H1 (cell line): ENCODE results near the gene LYPD1. TPM values are rescaled to one million over a fixed set of nuclear protein-coding genes. Genes with fewer than 3 reads are reported as not detected.

Experiments used
- CTCF ChIA-PET: fragments of 300-600 bp; sonication (Branson Sonifier 250); formaldehyde crosslinking; loops from one replicate; lab custom pipeline; 2021; ENCODE audit not compliant: partially characterized antibody; lab: Charles Lee
- POLR2A ChIA-PET: fragments of 300-600 bp; sonication (Branson Sonifier 250); formaldehyde crosslinking; loops from one replicate; lab custom pipeline; 2021; ENCODE audit warnings: inconsistent platforms; ENCODE audit not compliant: partially characterized antibody; lab: Charles Lee
- DNase-seq, 2 experiments: peaks; one replicate each; pipeline versions ENCODE4 v3.0.0 to v3.0.0-alpha.2; 2010 to 2022; ENCODE audit warnings: low spot score in 2 of 2, low read depth in 1 of 2, mixed read lengths in 1 of 2
- FAIRE-seq: peaks from 2 replicates; lab custom pipeline; 2011; peaks lifted over from hg19 to GRCh38; lab: Jason Lieb, UNC
- H2AFZ ChIP-seq: 2 replicates; pipeline ENCODE4 v1.8.1; 2012; ENCODE audit warnings: low read length, inconsistent platforms
- H2AK5ac ChIP-seq: 2 replicates; pipeline ENCODE4 v1.6.1; 2013; ENCODE audit warnings: low read depth, low read length
- H2BK120ac ChIP-seq: replicated peaks from 2 replicates; pipeline ENCODE3; 2013; ENCODE audit warnings: low read depth, low read length, inconsistent platforms
- H2BK12ac ChIP-seq: 2 replicates; pipeline ENCODE4 v1.6.1; 2013; ENCODE audit warnings: low read depth, low read length
- H2BK15ac ChIP-seq: 2 replicates; pipeline ENCODE4 v1.6.1; 2013; ENCODE audit warnings: low read length
- H2BK20ac ChIP-seq: 2 replicates; pipeline ENCODE4 v1.6.1; 2013; ENCODE audit warnings: low read length
- H2BK5ac ChIP-seq: 2 replicates; pipeline ENCODE4 v1.6.1; 2013; ENCODE audit warnings: low read depth, low read length
- H3K14ac ChIP-seq: 2 replicates; pipeline ENCODE4 v1.6.1; 2013; ENCODE audit warnings: inconsistent platforms; ENCODE audit not compliant: insufficient read length
- H3K18ac ChIP-seq: 2 replicates; pipeline ENCODE4 v1.6.1; 2013; ENCODE audit warnings: low read length; ENCODE audit errors: extremely low read depth
- H3K23ac ChIP-seq: 2 replicates; pipeline ENCODE4 v1.6.1; 2013; ENCODE audit warnings: inconsistent platforms; ENCODE audit not compliant: insufficient read length
- H3K23me2 ChIP-seq: 2 replicates; pipeline ENCODE4 v1.6.1; 2013; ENCODE audit warnings: low read depth, low read length
- H3K27ac ChIP-seq: 2 replicates; pipeline ENCODE4 v1.6.1; 2011; ENCODE audit warnings: low read depth, low read length, inconsistent platforms
- H3K27me3 ChIP-seq, 4 experiments: replicated peaks in 1 of 4; 1 replicate in 1 of 4; 2 replicates in 3 of 4; pipeline versions ENCODE4 v1.6.1 to v1.8.1; 2011 to 2013; ENCODE audit warnings: low read length in 3 of 4, mild to moderate bottlenecking in 3 of 4, inconsistent platforms in 2 of 4, mixed read lengths in 2 of 4, moderate library complexity in 1 of 4; ENCODE audit not compliant: control insufficient read depth in 3 of 4, insufficient read depth in 3 of 4; ENCODE audit errors: extremely low read depth in 1 of 4
- H3K36me3 ChIP-seq, 4 experiments: 2 replicates each; pipeline versions ENCODE4 v1.6.1 to v1.8.1; 2011 to 2013; ENCODE audit warnings: mild to moderate bottlenecking in 4 of 4, low read length in 3 of 4, moderate library complexity in 2 of 4, control low read depth in 1 of 4, inconsistent platforms in 1 of 4; ENCODE audit not compliant: insufficient read depth in 4 of 4, control insufficient read depth in 2 of 4
- H3K4ac ChIP-seq: replicated peaks from 2 replicates; pipeline ENCODE3; 2013; ENCODE audit warnings: low read length, low read depth, mixed read lengths, inconsistent platforms; ENCODE audit not compliant: insufficient read length
- H3K4me1 ChIP-seq, 4 experiments: replicated peaks in 1 of 4; 1 replicate in 1 of 4; 2 replicates in 3 of 4; pipeline versions ENCODE4 v1.6.1 to v1.8.1; 2011 to 2013; ENCODE audit warnings: low read length in 3 of 4, inconsistent platforms in 2 of 4, mixed read lengths in 1 of 4; ENCODE audit not compliant: insufficient read depth in 4 of 4, control insufficient read depth in 3 of 4
- H3K4me2 ChIP-seq, 2 experiments: 2 replicates each; pipeline versions ENCODE4 v1.6.1 to v1.8.1; 2011 to 2013; ENCODE audit warnings: low read depth in 2 of 2, low read length in 2 of 2, control low read depth in 1 of 2, inconsistent platforms in 1 of 2, mild to moderate bottlenecking in 1 of 2; ENCODE audit not compliant: insufficient read depth in 1 of 2
- H3K4me3 ChIP-seq, 4 experiments: fragments of 200-600, 300-600 bp in 1 of 4; sonication (generic), shearing (Covaris generic), sonication (Bioruptor Twin) in 1 of 4; 2 replicates each; pipeline versions ENCODE4 v1.5.1 to v1.8.1; 2011 to 2016; ENCODE audit warnings: low read length in 4 of 4, low read depth in 3 of 4, control low read depth in 2 of 4, inconsistent platforms in 2 of 4, mild to moderate bottlenecking in 2 of 4, mixed read lengths in 1 of 4, moderate library complexity in 1 of 4; ENCODE audit not compliant: insufficient read depth in 2 of 4; ENCODE audit errors: extremely low read depth in 1 of 4
- H3K56ac ChIP-seq: replicated peaks from 2 replicates; pipeline ENCODE3; 2013; ENCODE audit warnings: low read depth, mild to moderate bottlenecking, mixed read lengths, low read length, inconsistent platforms; ENCODE audit not compliant: insufficient read length
- H3K79me1 ChIP-seq: 2 replicates; pipeline ENCODE4 v1.6.1; 2013; ENCODE audit warnings: low read depth, low read length, control low read depth
- H3K79me2 ChIP-seq, 2 experiments: 2 replicates each; pipeline versions ENCODE4 v1.6.1 to v1.8.1; 2012 to 2013; ENCODE audit warnings: low read length in 2 of 2, mild to moderate bottlenecking in 2 of 2, inconsistent platforms in 1 of 2; ENCODE audit not compliant: insufficient read depth in 2 of 2, control insufficient read depth in 1 of 2
- H3K9ac ChIP-seq, 4 experiments: replicated peaks in 1 of 4; 1 replicate in 1 of 4; 2 replicates in 3 of 4; pipeline versions ENCODE4 v1.6.1 to v1.8.1; 2011 to 2013; ENCODE audit warnings: low read depth in 3 of 4, low read length in 3 of 4, control low read depth in 2 of 4, mild to moderate bottlenecking in 2 of 4, moderate library complexity in 2 of 4, inconsistent platforms in 1 of 4; ENCODE audit errors: extremely low read depth in 1 of 4
- H3K9me3 ChIP-seq, 2 experiments: 2 replicates each; pipeline versions ENCODE4 v1.6.1 to v1.8.1; 2012 to 2013; ENCODE audit warnings: mild to moderate bottlenecking in 2 of 2, moderate library complexity in 2 of 2, control low read depth in 1 of 2, inconsistent platforms in 1 of 2, low read depth in 1 of 2, low read length in 1 of 2, mixed read lengths in 1 of 2; ENCODE audit not compliant: insufficient read depth in 2 of 2
- H4K20me1 ChIP-seq, 2 experiments: replicated peaks in 1 of 2; 2 replicates each; pipeline versions ENCODE3 to v1.8.1; 2011 to 2013; ENCODE audit warnings: inconsistent platforms in 2 of 2, low read length in 2 of 2, mild to moderate bottlenecking in 1 of 2; ENCODE audit not compliant: insufficient read depth in 2 of 2, control insufficient read depth in 1 of 2
- H4K5ac ChIP-seq: 2 replicates; pipeline ENCODE4 v1.6.1; 2013; ENCODE audit warnings: low read length, low read depth, mixed read lengths, inconsistent platforms; ENCODE audit not compliant: insufficient read length
- H4K8ac ChIP-seq: 2 replicates; pipeline ENCODE4 v1.8.0; 2013; ENCODE audit warnings: mild to moderate bottlenecking, moderate library complexity, low read length, inconsistent platforms; ENCODE audit not compliant: insufficient read depth; ENCODE audit errors: extremely low read depth
- H4K91ac ChIP-seq: replicated peaks from 2 replicates; pipeline ENCODE3; 2013; ENCODE audit warnings: low read length, mixed read lengths, inconsistent platforms; ENCODE audit not compliant: insufficient read length
- RAD21 ChIP-seq, 2 experiments: IDR thresholded peaks in 1 of 2; conservative IDR thresholded peaks in 1 of 2; 2 replicates each; pipeline ENCODE4 v1.6.1; 2011; ENCODE audit warnings: low read depth in 2 of 2, low read length in 2 of 2, improper control_type of control experiment in 1 of 2, inconsistent platforms in 1 of 2, mild to moderate bottlenecking in 1 of 2, moderate library complexity in 1 of 2
- ZNF274 ChIP-seq: IDR thresholded peaks from 2 replicates; pipeline ENCODE4 v1.7.0; 2012; ENCODE audit warnings: low read length, borderline replicate concordance; ENCODE audit errors: extremely low read depth
- WGBS, 2 experiments: shearing (Covaris generic) in 1 of 2; methylation state at CpG; one replicate each; pipeline versions ENCODE4 v1.1.6 to v1.1.7; 2013 to 2015; ENCODE audit warnings: low lambda C conversion rate in 2 of 2, mixed read lengths in 2 of 2, inconsistent platforms in 1 of 2, low coverage in 1 of 2, missing lambda C conversion rate in 1 of 2; ENCODE audit not compliant: insufficient replicate concordance in 2 of 2, insufficient coverage in 1 of 2, insufficient read length in 1 of 2; ENCODE audit errors: extremely low coverage in 1 of 2, missing lambda C conversion rate in 1 of 2; 5-methylcytosine and 5-hydroxymethylcytosine counted together
- polyA plus RNA-seq, 7 experiments: library from polyadenylated mRNA; depleted of rRNA in 3 of 7; stranded (reverse) in 5 of 7; unstranded in 2 of 7; fragments of >200 nt in 5 of 7; fragments of 200-250 nt in 2 of 7; gene quantifications; 1 replicate in 5 of 7; 2 replicates in 1 of 7; 4 replicates in 1 of 7; pipeline versions ENCODE4 v1.2.1 to v1.2.3, GENCODE V29; 2011 to 2013; ENCODE audit warnings: missing spikeins in 2 of 7, mixed read lengths in 2 of 7
- total RNA-seq: library from RNA; stranded (reverse); fragmentation: NEBNext Ultra II Directional; extraction: Animal tissue kit (Norgen Biotek cat#: 25700); gene quantifications from 2 replicates; pipeline ENCODE4 v1.2.1, GENCODE V29; 2021
- TF ChIP-seq, protein P1 (sequence below), 3 experiments: IDR thresholded peaks; 1 replicate in 2 of 3; 2 replicates in 1 of 3; pipeline versions ENCODE4 v1.5.1 to v1.6.1; 2011; ENCODE audit warnings: low read length in 3 of 3, mild to moderate bottlenecking in 3 of 3, inconsistent platforms in 2 of 3, low read depth in 1 of 3, moderate library complexity in 1 of 3; ENCODE audit not compliant: insufficient read depth in 1 of 3; ENCODE audit errors: control extremely low read depth in 1 of 3

LYPD1 gene
- total and polyA plus RNA-seq, 2 of the 8 experiments (the other 6 are each of a cell fraction or from before 2014, with no cell fraction given): 1.9 to 2.7 TPM

DNA sequence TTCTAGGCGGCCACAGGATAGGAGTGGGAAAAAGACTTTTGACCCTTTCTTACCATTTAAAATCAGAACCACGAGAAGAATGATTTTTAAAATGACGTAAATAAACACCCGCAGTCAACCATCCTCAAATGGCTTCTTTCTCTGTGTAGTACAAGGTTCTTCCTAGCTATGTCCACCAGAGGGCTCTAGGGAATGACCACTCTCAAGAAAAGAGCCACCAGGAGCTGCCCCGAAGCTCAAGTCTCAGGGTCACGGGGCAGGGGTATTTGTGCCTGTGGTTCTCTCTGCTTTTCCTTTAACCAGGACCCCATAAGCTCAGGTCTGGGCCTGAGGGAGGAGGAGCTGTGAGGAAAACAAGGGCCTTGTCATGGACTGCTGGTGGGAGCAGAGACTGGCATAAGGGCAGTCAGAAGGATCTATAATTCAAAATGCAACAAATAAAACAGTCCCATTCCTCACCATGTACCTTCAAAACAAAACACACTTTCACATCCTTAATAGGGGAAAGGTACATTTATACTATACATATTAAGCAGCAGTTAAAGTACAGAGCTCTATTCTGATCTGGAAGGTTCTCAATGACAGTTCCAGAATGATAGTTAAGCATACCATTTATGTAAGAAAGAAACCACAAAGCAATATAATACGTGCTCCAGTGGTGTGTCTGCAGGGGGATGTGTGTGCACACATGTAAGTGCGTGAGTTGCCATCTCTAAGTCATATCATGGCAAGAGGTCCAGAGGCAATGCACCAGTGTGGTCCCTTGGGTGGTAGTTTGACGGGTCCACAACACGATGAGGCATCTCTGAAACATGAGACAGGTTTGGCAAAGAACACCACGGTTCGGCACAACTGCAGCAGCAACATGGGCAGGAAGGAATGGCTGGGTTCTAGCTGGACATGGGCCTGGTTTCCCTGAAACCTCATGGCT lies 18.6 kb downstream of the LYPD1 start:
- no peak overlapping the region for H3K18ac ChIP-seq
- CTCF ChIA-PET: interaction anchor here (0.6 to 3.8 kb wide), 19 partner anchors 9 to 520 kb away, joined by 3 to 11 read pairs (median 3); partner anchors contain the start of gene LYPD1
- WGBS, 2 experiments: 84% methylated on average over 12 of the region's 12 CpGs; no CpG with 5 or more reads in 1 of the 2 experiments

More for the DNA sequence above, 18.6 kb downstream of the LYPD1 start:
- no peak overlapping the region for H2BK5ac ChIP-seq
- no peaks in the 10 kb centered on the region for H3K79me1 ChIP-seq
- no peak overlapping the region for H4K91ac ChIP-seq
- H3K4ac ChIP-seq: no peak overlapping the region
- peak overlapping the region; percentile 20; the same call in 1 of the 2 replicates for H2BK12ac ChIP-seq
- no peaks in the 10 kb centered on the region for H3K23me2 ChIP-seq
- no peak overlapping the region for H3K27ac ChIP-seq
- DNase-seq: no peak
- no peaks in the 10 kb centered on the region; a peak in 1 of 7 replicates for H3K4me1 ChIP-seq
- H3K79me2 ChIP-seq: no peaks in the 10 kb centered on the region
- H4K20me1 ChIP-seq: no peaks in the 10 kb centered on the region
- H3K9ac ChIP-seq: no peak overlapping the region
- H2BK120ac ChIP-seq: no peak overlapping the region
- H3K23ac ChIP-seq: no peak overlapping the region
- H3K4me2 ChIP-seq: no peak overlapping the region
- H3K36me3 ChIP-seq: no peaks in the 10 kb centered on the region
- TF ChIP-seq ZNF274: no peak
- TF ChIP-seq RAD21 (IDR thresholded peaks at IDR 0.05 in 1 of 2, conservative IDR thresholded peaks at IDR 0.05 in 1 of 2; ENCODE audit: low read depth in 2 of 2, low read length in 2 of 2): peak; percentile 54 to 63
- TF ChIP-seq, protein P1, sequence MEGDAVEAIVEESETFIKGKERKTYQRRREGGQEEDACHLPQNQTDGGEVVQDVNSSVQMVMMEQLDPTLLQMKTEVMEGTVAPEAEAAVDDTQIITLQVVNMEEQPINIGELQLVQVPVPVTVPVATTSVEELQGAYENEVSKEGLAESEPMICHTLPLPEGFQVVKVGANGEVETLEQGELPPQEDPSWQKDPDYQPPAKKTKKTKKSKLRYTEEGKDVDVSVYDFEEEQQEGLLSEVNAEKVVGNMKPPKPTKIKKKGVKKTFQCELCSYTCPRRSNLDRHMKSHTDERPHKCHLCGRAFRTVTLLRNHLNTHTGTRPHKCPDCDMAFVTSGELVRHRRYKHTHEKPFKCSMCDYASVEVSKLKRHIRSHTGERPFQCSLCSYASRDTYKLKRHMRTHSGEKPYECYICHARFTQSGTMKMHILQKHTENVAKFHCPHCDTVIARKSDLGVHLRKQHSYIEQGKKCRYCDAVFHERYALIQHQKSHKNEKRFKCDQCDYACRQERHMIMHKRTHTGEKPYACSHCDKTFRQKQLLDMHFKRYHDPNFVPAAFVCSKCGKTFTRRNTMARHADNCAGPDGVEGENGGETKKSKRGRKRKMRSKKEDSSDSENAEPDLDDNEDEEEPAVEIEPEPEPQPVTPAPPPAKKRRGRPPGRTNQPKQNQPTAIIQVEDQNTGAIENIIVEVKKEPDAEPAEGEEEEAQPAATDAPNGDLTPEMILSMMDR (IDR thresholded peaks at IDR 0.05; ENCODE audit: control extremely low read depth in 1 of 3, insufficient read depth in 1 of 3, low read depth in 1 of 3, low read length in 3 of 3): peak in 2 of 3 experiments; percentile 50 to 59; a peak in 3 of 4 replicates
- no peaks in the 10 kb centered on the region for H3K27me3 ChIP-seq
- no peak overlapping the region for H3K4me3 ChIP-seq
- POLR2A ChIA-PET: no interaction called here
- 0 out of 2 replicates have a peak overlapping the region, but pooled peaks have one; percentile 71 for H2AFZ ChIP-seq
- no peak overlapping the region for H3K14ac ChIP-seq
- H2BK15ac ChIP-seq: no peak overlapping the region
- no peak overlapping the region for H4K5ac ChIP-seq
- no peak overlapping the region for H2AK5ac ChIP-seq
- no peak for FAIRE-seq
- no peak overlapping the region for H3K56ac ChIP-seq
- no peak overlapping the region for H4K8ac ChIP-seq
- no peaks in the 10 kb centered on the region for H3K9me3 ChIP-seq
- H2BK20ac ChIP-seq: no peak overlapping the region
